Right hindlimb (tissue), 1 donor: Measurements from ENCODE around the gene STH.
"Not testable (repeated sequence)": the region's sequence is repeated elsewhere in the genome, so short reads cannot be mapped to it uniquely, and the experiment has no call there.

Source experiments
- DNase-seq: peaks from one replicate; pipeline ENCODE4 v3.0.0-alpha.2; 2018

The STH gene

DNA sequence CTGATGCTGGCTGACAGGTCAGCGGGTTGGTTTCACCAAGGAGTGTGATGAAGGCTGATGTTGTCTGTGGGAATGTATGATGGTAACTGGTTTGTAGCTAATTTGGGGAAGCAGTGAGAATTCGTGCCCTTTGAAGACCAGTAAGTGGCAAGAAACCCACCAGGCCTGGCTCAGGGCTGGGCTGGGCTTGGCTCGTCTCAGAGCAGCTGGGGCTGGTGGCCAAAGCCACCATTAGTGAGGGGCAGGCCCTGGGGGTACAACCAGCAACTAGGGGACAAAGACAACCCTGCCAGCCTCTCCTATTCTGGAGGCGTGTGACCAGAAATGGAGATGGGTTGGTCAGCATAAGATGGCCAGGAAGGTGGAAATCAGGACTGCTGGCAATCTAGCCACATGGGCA, 13.0 kb upstream of the STH start:
- DNase-seq: no peak

- DNase-seq: no peak
Observed at GRCh38 chr17:45987706-45988105, 11.3 kb upstream of the STH start.

DNA sequence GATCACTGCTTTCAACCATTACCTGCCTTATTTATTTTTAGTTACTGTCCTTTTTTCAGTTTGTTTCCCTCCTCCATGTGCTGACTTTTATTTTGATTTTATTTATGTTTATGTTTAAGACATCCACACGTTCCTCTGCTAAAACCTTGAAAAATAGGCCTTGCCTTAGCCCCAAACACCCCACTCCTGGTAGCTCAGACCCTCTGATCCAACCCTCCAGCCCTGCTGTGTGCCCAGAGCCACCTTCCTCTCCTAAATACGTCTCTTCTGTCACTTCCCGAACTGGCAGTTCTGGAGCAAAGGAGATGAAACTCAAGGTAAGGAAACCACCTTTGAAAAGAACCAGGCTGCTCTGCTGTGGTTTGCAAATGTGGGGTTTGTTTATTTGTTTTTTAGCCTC, 9.3 kb upstream of the STH start:
- DNase-seq: no peak

DNA sequence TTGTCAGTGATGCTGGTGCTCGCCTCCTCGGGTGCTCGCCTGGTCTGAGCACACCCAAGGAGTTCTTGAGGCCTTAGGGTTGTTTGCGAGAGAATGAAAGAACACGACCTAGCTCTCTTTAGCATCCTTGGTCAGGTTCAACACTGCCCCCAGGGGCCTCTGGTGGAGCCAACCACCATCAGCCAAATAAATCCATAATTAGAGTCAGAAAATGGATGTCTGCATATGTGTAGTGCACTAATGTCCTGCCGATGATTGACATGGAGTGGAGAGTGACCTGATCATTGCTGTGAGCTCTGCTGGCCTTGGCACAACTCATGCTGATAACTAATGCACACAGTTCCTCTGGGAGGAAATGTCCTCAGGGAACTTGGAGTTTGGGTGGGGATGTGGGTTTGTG, 8.2 kb upstream of the STH start:
- DNase-seq: no peak

- no peak for DNase-seq
Observed at GRCh38 chr17:45991341-45991740, 7.7 kb upstream of the STH start.

- no peak for DNase-seq
Observed at GRCh38 chr17:45992175-45992574, 6.9 kb upstream of the STH start.

DNA sequence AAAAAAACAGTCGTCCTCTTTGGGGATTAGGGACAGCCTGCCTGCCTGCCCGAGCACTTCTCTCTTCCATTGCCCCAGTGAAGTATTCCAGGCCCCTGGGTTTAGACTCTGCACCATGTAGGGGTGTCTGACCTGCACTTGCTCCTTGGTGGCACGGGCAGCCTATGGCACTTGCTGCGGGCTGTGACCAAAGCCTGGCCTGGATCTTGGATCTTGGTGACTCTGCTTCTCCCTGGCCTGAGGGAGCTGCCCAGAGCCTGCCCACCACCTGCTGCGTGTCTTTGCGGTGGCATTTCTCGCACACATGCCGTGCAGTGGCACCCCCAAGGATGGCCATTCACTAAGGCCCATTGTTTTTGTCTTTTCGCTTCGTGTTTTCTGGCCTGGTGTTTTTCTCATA, 6.1 kb upstream of the STH start:
- no peak for DNase-seq

GRCh38 chr17:45993962-45994627, 5.0 kb upstream of the STH start:
- no peak for DNase-seq

GRCh38 chr17:45994987-45995386, 4.1 kb upstream of the STH start:
- DNase-seq: no peak

- no peak for DNase-seq
Observed at GRCh38 chr17:45995627-45996270, 3.3 kb upstream of the STH start.

- DNase-seq: no peak
Observed at GRCh38 chr17:45996282-45996937, 2.6 kb upstream of the STH start.

DNA sequence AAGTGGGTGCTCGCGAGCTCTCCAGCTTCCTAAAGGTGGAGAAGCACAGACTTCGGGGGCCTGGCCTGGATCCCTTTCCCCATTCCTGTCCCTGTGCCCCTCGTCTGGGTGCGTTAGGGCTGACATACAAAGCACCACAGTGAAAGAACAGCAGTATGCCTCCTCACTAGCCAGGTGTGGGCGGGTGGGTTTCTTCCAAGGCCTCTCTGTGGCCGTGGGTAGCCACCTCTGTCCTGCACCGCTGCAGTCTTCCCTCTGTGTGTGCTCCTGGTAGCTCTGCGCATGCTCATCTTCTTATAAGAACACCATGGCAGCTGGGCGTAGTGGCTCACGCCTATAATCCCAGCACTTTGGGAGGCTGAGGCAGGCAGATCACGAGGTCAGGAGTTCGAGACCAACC, 1.9 kb upstream of the STH start:
- DNase-seq: no peak

GRCh38 chr17:45997624-45998023, 1.4 kb upstream of the STH start:
- DNase-seq: no peak

- DNase-seq: no peak
Observed at GRCh38 chr17:45999900-46000290, 845 bp downstream of the STH start.

GRCh38 chr17:46000292-46000691, 1.2 kb downstream of the STH start:
- no peak for DNase-seq

DNA sequence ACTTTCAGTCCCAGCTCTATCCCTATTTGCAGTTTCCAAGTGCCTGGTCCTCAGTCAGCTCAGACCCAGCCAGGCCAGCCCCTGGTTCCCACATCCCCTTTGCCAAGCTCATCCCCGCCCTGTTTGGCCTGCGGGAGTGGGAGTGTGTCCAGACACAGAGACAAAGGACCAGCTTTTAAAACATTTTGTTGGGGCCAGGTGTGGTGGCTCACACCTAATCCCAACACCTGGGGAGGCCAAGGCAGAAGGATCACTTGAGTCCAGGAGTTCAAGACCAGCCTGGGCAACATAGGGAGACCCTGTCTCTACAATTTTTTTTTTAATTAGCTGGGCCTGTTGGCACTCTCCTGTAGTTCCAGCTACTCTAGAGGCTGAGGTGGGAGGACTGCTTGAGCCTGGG, 1.7 kb downstream of the STH start:
- DNase-seq: no peak

DNA sequence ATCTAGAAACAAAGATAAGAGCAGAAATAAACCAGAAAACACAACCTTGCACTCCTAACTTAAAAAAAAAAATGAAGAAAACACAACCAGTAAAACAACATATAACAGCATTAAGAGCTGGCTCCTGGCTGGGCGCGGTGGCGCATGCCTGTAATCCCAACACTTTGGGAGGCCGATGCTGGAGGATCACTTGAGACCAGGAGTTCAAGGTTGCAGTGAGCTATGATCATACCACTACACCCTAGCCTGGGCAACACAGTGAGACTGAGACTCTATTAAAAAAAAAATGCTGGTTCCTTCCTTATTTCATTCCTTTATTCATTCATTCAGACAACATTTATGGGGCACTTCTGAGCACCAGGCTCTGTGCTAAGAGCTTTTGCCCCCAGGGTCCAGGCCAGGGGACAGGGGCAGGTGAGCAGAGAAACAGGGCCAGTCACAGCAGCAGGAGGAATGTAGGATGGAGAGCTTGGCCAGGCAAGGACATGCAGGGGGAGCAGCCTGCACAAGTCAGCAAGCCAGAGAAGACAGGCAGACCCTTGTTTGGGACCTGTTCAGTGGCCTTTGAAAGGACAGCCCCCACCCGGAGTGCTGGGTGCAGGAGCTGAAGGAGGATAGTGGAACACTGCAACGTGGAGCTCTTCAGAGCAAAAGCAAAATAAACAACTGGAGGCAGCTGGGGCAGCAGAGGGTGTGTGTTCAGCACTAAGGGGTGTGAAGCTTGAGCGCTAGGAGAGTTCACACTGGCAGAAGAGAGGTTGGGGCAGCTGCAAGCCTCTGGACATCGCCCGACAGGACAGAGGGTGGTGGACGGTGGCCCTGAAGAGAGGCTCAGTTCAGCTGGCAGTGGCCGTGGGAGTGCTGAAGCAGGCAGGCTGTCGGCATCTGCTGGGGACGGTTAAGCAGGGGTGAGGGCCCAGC, 2.6 kb downstream of the STH start:
- no peak for DNase-seq

GRCh38 chr17:46002311-46002972, 3.4 kb downstream of the STH start:
- DNase-seq: peak; percentile 81

DNA sequence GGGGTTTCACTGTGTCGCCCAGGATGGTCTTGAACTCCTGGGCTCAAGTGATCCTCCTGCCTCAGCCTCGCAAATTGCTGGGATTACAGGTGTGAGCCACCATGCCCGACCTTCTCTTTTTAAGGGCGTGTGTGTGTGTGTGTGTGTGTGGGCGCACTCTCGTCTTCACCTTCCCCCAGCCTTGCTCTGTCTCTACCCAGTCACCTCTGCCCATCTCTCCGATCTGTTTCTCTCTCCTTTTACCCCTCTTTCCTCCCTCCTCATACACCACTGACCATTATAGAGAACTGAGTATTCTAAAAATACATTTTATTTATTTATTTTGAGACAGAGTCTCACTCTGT, 3.9 kb downstream of the STH start:
- no peak for DNase-seq

DNA sequence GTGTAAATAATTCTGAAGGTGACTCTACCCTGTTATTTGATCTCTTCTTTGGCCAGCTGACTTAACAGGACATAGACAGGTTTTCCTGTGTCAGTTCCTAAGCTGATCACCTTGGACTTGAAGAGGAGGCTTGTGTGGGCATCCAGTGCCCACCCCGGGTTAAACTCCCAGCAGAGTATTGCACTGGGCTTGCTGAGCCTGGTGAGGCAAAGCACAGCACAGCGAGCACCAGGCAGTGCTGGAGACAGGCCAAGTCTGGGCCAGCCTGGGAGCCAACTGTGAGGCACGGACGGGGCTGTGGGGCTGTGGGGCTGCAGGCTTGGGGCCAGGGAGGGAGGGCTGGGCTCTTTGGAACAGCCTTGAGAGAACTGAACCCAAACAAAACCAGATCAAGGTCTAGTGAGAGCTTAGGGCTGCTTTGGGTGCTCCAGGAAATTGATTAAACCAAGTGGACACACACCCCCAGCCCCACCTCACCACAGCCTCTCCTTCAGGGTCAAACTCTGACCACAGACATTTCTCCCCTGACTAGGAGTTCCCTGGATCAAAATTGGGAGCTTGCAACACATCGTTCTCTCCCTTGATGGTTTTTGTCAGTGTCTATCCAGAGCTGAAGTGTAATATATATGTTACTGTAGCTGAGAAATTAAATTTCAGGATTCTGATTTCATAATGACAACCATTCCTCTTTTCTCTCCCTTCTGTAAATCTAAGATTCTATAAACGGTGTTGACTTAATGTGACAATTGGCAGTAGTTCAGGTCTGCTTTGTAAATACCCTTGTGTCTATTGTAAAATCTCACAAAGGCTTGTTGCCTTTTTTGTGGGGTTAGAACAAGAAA, 5.1 kb downstream of the STH start:
- peak; percentile 66 for DNase-seq

GRCh38 chr17:46006082-46006481, 7.0 kb downstream of the STH start:
- not testable (repeated sequence) for DNase-seq

DNA sequence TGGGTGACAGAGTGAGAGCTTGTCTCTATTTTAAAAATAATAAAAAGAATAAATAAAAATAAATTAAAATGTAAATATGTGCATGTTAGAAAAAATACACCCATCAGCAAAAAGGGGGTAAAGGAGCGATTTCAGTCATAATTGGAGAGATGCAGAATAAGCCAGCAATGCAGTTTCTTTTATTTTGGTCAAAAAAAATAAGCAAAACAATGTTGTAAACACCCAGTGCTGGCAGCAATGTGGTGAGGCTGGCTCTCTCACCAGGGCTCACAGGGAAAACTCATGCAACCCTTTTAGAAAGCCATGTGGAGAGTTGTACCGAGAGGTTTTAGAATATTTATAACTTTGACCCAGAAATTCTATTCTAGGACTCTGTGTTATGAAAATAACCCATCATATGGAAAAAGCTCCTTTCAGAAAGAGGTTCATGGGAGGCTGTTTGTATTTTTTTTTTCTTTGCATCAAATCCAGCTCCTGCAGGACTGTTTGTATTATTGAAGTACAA, 8.5 kb downstream of the STH start:
- no peak for DNase-seq
